IgD-negative memory B cell (primary cell): Measurements from ENCODE around the gene ZNF397. TPM values are rescaled to one million over a fixed set of nuclear protein-coding genes. Genes with fewer than 3 reads are reported as not detected.

ENCODE experiments used
- H3K27ac Mint-ChIP-seq, 3 donors: one replicate each; pipeline ENCODE4 v1.8.0; 2020 to 2022; ENCODE audit warnings: mild to moderate bottlenecking in 3 of 3, mixed read lengths in 3 of 3, moderate library complexity in 1 of 3
- H3K27me3 Mint-ChIP-seq: one replicate; pipeline ENCODE4 v1.8.0; 2021; ENCODE audit warnings: mixed read lengths
- H3K36me3 Mint-ChIP-seq: one replicate; pipeline ENCODE4 v1.8.0; 2020; ENCODE audit warnings: mild to moderate bottlenecking, mixed read lengths
- H3K4me1 Mint-ChIP-seq, 3 donors: one replicate each; pipeline ENCODE4 v1.8.0; 2020 to 2022; ENCODE audit warnings: mixed read lengths in 3 of 3, mild to moderate bottlenecking in 1 of 3
- H3K4me3 Mint-ChIP-seq, 4 donors: one replicate each; pipeline ENCODE4 v1.8.0; 2020 to 2022; ENCODE audit warnings: mild to moderate bottlenecking in 4 of 4, mixed read lengths in 4 of 4, moderate library complexity in 3 of 4
- H3K9me3 Mint-ChIP-seq, 3 donors: one replicate each; pipeline ENCODE4 v1.8.0; 2020 to 2021; ENCODE audit warnings: mixed read lengths in 3 of 3, mild to moderate bottlenecking in 1 of 3
- polyA plus RNA-seq: library from polyadenylated mRNA; unstranded; fragments of 300-500 nt; fragmentation: Illumina TruSeq; gene quantifications from one replicate; pipeline ENCODE4 v1.2.3, GENCODE V29; 2021

ZNF397 gene
- polyA plus RNA-seq, 1 donor from 2014 or later: 13.0 TPM

DNA sequence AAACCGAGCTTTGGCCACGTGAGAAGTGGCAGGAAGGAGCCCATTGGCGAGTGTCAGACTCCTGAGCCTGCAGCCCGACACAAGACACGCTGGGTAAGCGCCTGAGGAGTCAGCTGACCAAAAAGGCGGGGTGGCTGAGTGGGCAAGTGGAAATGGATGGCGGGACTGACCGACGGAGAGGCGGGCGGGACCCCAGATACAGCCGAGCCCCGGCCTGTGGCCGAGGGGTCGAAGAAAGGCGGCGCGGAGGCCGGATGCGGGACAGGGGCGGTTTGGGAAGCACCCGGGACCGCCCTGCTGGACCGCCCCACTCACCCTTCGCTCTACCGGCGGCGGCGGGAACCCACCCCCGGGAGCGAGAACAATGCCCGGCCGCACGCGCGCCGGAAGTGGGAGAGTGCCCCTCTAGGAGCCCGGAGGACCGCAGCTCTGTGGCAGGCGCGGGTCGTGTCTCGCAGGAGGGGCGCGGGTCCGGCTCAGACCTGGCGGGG is 26.4 kb downstream of the ZNF397 start:
- H3K9me3 Mint-ChIP-seq: peaks cover 3 to 5% (median 5%) of the 10 kb centered on the region in 3 donors
- H3K4me3 Mint-ChIP-seq: peak overlapping the region; percentile 58 to 99 (median 94)
- H3K4me1 Mint-ChIP-seq: peaks cover 12 to 31% (median 19%) of the 10 kb centered on the region in 3 donors
- H3K27ac Mint-ChIP-seq: peak overlapping the region; percentile 50 to 98 (median 94)
- H3K27me3 Mint-ChIP-seq: no peaks in the 10 kb centered on the region
- H3K36me3 Mint-ChIP-seq: peaks cover 4% of the 10 kb centered on the region

GRCh38 chr18:35267809-35268208 is 27.0 kb downstream of the ZNF397 start:
- Mint-ChIP-seq H3K9me3 (peaks cover 3 to 7% (median 5%) of the 10 kb centered on the region in 3 donors), H3K4me1 (peaks cover 12 to 29% (median 19%) of the 10 kb centered on the region in 3 donors), H3K36me3 (peaks cover 4% of the 10 kb centered on the region), H3K27me3 (no peaks in the 10 kb centered on the region), H3K27ac (peak overlapping the region; percentile 50 to 98 (median 59)), H3K4me3 (peak overlapping the region; percentile 58 to 99 (median 94))

DNA sequence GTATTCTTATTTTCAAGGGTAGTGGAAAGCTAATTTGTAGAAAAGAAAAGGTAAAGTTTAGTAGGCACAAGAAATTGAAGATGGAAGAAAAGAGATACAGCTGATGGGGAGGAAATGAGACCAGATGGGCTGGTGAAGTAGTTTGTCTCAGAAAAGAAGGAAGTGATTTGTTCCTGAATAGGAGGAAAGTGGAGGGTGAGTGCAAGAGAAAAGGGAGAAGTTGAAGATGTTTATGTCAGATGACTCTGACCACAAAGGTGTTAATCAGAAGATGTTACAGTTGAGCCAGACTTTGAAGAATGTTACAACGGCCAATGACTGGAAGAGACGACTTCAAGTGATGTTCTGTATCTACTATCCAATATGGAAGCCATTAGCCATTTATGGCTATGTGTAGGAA is 28.0 kb downstream of the ZNF397 start:
- Mint-ChIP-seq H3K27ac (peak overlapping the region; percentile 45 to 90 (median 50)), H3K27me3 (no peaks in the 10 kb centered on the region), H3K9me3 (peaks cover 3 to 7% (median 5%) of the 10 kb centered on the region in 3 donors), H3K4me3 (peak overlapping the region; percentile 32 to 96 (median 75)), H3K4me1 (peaks cover 12 to 30% (median 19%) of the 10 kb centered on the region in 3 donors), H3K36me3 (peaks cover 4% of the 10 kb centered on the region)

DNA sequence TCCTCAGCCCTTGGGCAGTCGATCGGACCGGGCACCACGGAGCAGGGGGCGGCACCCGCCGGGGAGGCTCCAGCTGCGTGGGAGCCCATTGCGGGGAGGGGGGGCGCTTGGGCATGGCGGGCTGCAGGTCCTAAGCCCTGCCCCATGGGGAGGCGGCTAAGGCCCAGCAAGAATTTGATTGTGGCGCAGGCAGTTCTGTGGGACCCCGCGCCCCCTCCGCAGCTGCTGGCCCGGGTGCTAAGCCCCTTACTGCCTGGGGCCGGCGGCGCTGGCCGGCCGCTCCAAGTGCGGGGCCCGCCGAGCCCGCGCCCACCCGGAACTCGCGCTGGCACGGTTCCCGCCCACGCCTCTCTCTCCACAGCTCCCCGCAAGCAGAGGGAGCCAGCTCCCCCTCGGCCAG is 30.8 kb downstream of the ZNF397 start:
- Mint-ChIP-seq H3K27ac (no peak overlapping the region), H3K9me3 (peaks cover 4 to 6% (median 5%) of the 10 kb centered on the region in 3 donors), H3K4me1 (peaks cover 11 to 22% (median 16%) of the 10 kb centered on the region in 3 donors)

GRCh38 chr18:35276267-35276666 is 35.4 kb downstream of the ZNF397 start:
- Mint-ChIP-seq H3K4me3 (no peak overlapping the region), H3K9me3 (peaks cover 1 to 7% (median 4%) of the 10 kb centered on the region in 3 donors), H3K27ac (no peak overlapping the region), H3K27me3 (no peaks in the 10 kb centered on the region), H3K4me1 (peaks cover 0 to 4% (median 3%) of the 10 kb centered on the region in 3 donors), H3K36me3 (peaks cover 7% of the 10 kb centered on the region)

More for the DNA sequence above, 30.8 kb downstream of the ZNF397 start:
- Mint-ChIP-seq H3K36me3 (peaks cover 2% of the 10 kb centered on the region), H3K27me3 (no peaks in the 10 kb centered on the region), H3K4me3 (no peak overlapping the region)

- Mint-ChIP-seq H3K27ac (no peak overlapping the region), H3K9me3 (peaks cover 1 to 7% (median 3%) of the 10 kb centered on the region in 3 donors), H3K27me3 (no peaks in the 10 kb centered on the region), H3K4me1 (peaks cover 0 to 4% (median 3%) of the 10 kb centered on the region in 3 donors), H3K36me3 (peaks cover 9% of the 10 kb centered on the region), H3K4me3 (no peak overlapping the region)
Observed at GRCh38 chr18:35277633-35278032, 36.8 kb downstream of the ZNF397 start.

- Mint-ChIP-seq H3K9me3 (peaks cover 1 to 7% (median 5%) of the 10 kb centered on the region in 3 donors), H3K27me3 (no peaks in the 10 kb centered on the region), H3K36me3 (peaks cover 9% of the 10 kb centered on the region), H3K4me3 (no peak overlapping the region), H3K4me1 (peaks cover 0 to 4% (median 2%) of the 10 kb centered on the region in 3 donors), H3K27ac (no peak overlapping the region)
Observed at GRCh38 chr18:35278085-35278484, 37.3 kb downstream of the ZNF397 start.

DNA sequence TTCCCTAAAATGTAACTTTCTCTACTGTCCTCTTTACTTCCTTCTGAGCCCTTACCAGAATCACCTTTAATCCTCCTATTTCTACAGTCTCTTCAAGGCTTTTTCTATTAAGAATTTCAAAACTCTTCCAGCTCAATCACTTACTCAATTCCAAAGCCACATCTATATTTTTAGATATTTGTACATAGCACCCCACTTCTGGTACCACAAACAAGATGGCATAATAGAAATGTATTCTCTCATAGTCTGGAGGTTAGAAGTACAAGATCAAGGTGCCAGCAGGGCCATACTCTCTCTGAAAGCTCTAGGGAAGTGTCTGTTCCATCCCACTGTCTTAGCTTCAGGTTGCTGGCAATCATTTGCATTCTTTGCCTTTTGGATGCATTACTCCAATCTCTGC is 38.1 kb downstream of the ZNF397 start:
- Mint-ChIP-seq H3K27ac (peak overlapping the region in 1 of 3 donors; percentile 10), H3K4me3 (no peak overlapping the region), H3K27me3 (no peaks in the 10 kb centered on the region), H3K9me3 (peaks cover 1 to 7% (median 5%) of the 10 kb centered on the region in 3 donors), H3K4me1 (peaks cover 0 to 4% (median 2%) of the 10 kb centered on the region in 3 donors), H3K36me3 (peaks cover 9% of the 10 kb centered on the region)

DNA sequence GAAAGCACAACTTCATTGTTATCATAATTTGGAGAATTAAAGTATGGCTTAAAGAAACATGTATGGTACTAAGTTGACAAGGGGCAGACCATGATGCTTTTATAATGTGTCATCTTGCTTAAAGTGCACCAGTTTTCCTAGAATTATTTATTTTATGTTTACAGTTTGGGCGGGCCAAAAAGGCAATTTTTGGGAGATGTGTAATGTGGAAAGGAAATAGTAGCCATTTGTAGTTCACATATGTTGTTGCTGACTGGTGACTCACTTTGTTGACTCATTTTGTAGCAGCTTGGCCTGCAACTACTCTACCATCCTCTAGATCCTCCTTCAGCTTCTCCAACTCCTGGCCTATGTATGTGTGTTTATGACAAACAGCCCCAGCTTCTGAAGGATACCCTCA is 41.5 kb downstream of the ZNF397 start:
- peaks cover 0 to 10% (median 6%) of the 10 kb centered on the region in 3 donors for H3K9me3 Mint-ChIP-seq
- H3K4me1 Mint-ChIP-seq: peaks cover 3 to 7% (median 3%) of the 10 kb centered on the region in 3 donors
- H3K4me3 Mint-ChIP-seq: no peak overlapping the region
- peaks cover 13% of the 10 kb centered on the region for H3K36me3 Mint-ChIP-seq
- no peaks in the 10 kb centered on the region for H3K27me3 Mint-ChIP-seq
- H3K27ac Mint-ChIP-seq: peak overlapping the region in 1 of 3 donors; percentile 43

GRCh38 chr18:35283923-35284794 is 43.3 kb downstream of the ZNF397 start:
- Mint-ChIP-seq H3K4me1 (peaks cover 4 to 15% (median 4%) of the 10 kb centered on the region in 3 donors), H3K36me3 (peaks cover 7% of the 10 kb centered on the region), H3K4me3 (no peak overlapping the region), H3K27me3 (no peaks in the 10 kb centered on the region), H3K9me3 (peaks cover 0 to 6% (median 4%) of the 10 kb centered on the region in 3 donors), H3K27ac (no peak overlapping the region)

GRCh38 chr18:35284841-35285240 is 44.0 kb downstream of the ZNF397 start:
- peaks cover 6% of the 10 kb centered on the region for H3K36me3 Mint-ChIP-seq
- peaks cover 2% of the 10 kb centered on the region for H3K27me3 Mint-ChIP-seq
- peaks cover 0 to 6% (median 3%) of the 10 kb centered on the region in 3 donors for H3K9me3 Mint-ChIP-seq
- H3K4me3 Mint-ChIP-seq: no peak overlapping the region
- no peak overlapping the region for H3K27ac Mint-ChIP-seq
- H3K4me1 Mint-ChIP-seq: peaks cover 7 to 20% (median 8%) of the 10 kb centered on the region in 3 donors

GRCh38 chr18:35289293-35289692 is 48.5 kb downstream of the ZNF397 start:
- Mint-ChIP-seq H3K4me1 (peaks cover 26 to 44% (median 36%) of the 10 kb centered on the region in 3 donors), H3K9me3 (peaks cover 0 to 3% (median 3%) of the 10 kb centered on the region in 3 donors), H3K36me3 (peaks cover 10% of the 10 kb centered on the region), H3K27ac (peak overlapping the region; percentile 86 to 99 (median 99)), H3K4me3 (peak overlapping the region; percentile 91 to 100 (median 97)), H3K27me3 (peaks cover 2% of the 10 kb centered on the region)

DNA sequence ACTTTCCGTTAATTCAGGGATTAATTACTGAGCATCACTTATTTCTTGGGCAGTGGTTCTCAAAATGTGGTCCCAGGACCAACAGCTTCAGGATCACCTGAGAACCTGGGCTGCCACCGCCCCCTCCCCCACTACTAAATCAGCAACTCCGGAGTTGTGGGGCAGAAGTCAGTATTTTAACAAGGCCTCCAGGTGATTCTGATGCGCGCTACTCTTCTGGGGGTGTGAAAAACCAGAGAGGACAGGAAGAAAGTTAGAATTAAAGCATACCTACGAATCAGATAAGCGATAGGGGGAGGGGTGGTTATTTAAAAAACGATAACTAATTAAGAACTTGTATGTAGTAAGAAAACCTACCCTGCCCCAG is 48.9 kb downstream of the ZNF397 start:
- H3K27me3 Mint-ChIP-seq: peaks cover 2% of the 10 kb centered on the region
- H3K27ac Mint-ChIP-seq: peak overlapping the region; percentile 86 to 99 (median 99)
- H3K4me3 Mint-ChIP-seq: peak overlapping the region; percentile 91 to 100 (median 97)
- peaks cover 10% of the 10 kb centered on the region for H3K36me3 Mint-ChIP-seq
- peaks cover 0 to 3% (median 3%) of the 10 kb centered on the region in 3 donors for H3K9me3 Mint-ChIP-seq
- H3K4me1 Mint-ChIP-seq: peaks cover 26 to 44% (median 39%) of the 10 kb centered on the region in 3 donors

GRCh38 chr18:35290094-35290735 is 49.4 kb downstream of the ZNF397 start, which contains the start of gene ZSCAN30:
Gene ZSCAN30 (minus strand): TSS chr18:35290229. CDS start chr18:35264352, 25,877 bp downstream.
- Mint-ChIP-seq H3K4me1 (peaks cover 26 to 44% (median 44%) of the 10 kb centered on the region in 3 donors), H3K4me3 (peak within 1 kb of the TSS; percentile 91 to 100 (median 97)), H3K9me3 (peaks cover 0 to 3% (median 3%) of the 10 kb centered on the region in 3 donors), H3K36me3 (peaks cover 13% of the 10 kb centered on the region), H3K27ac (peak within 1 kb of the TSS; percentile 86 to 99 (median 99)), H3K27me3 (peaks cover 2% of the 10 kb centered on the region)
